T-cell (primary cell): ENCODE results near the gene RESF1. TPM values are rescaled to one million over a fixed set of nuclear protein-coding genes. Genes with fewer than 3 reads are reported as not detected.

Source experiments
- ATAC-seq, 4 experiments: fragments of 200-7000 bp in 3 of 4; fragments of 150-1000 bp in 1 of 4; cut with Tn5 transposase; replicated peaks in 1 of 4; 1 replicate in 3 of 4; 2 replicates in 1 of 4; pipeline ENCODE4 v1.10.0; 2021; ENCODE audit warnings: moderate library complexity in 3 of 4, mild to moderate bottlenecking in 2 of 4, moderate number of reproducible peaks in 1 of 4
- CTCF ChIA-PET, 2 donors: fragments of 300-600 bp; sonication (Branson Sonifier 250); formaldehyde crosslinking; loops; one replicate each; lab custom pipeline; 2022; ENCODE audit warnings: antibody characterized with exemption in 2 of 2; lab: Charles Lee
- POLR2A ChIA-PET, 2 donors: fragments of 300-600 bp; sonication (Branson Sonifier 250); formaldehyde crosslinking; loops; one replicate each; lab custom pipeline; 2022; ENCODE audit warnings: antibody characterized with exemption in 2 of 2; lab: Charles Lee
- DNase-seq, 35 experiments: peaks; one replicate each; pipeline versions ENCODE4 v3.0.0 to v3.0.0-alpha.2; 2013 to 2023
- H3K27ac ChIP-seq: one replicate; pipeline ENCODE4 v1.5.1; 2013; ENCODE audit warnings: low read length
- H3K27me3 ChIP-seq, 2 experiments: replicated peaks in 1 of 2; 1 replicate in 1 of 2; 2 replicates in 1 of 2; pipeline versions ENCODE4 v1.6.1 to v1.7.0; 2013; ENCODE audit warnings: low read length in 1 of 2, mixed read lengths in 1 of 2; ENCODE audit not compliant: control insufficient read depth in 2 of 2, insufficient read depth in 2 of 2; ENCODE audit errors: extremely low read depth in 1 of 2
- H3K36me3 ChIP-seq, 2 donors: 1 replicate in 1 of 2; 2 replicates in 1 of 2; pipeline versions ENCODE4 v1.6.1 to v1.7.0; 2013; ENCODE audit warnings: low read length in 1 of 2; ENCODE audit not compliant: control insufficient read depth in 2 of 2, insufficient read depth in 1 of 2; ENCODE audit errors: extremely low read depth in 1 of 2
- H3K4me1 ChIP-seq, 2 experiments: 1 replicate in 1 of 2; 2 replicates in 1 of 2; pipeline versions ENCODE4 v1.6.1 to v1.7.0; 2013; ENCODE audit warnings: low read length in 2 of 2, mixed read lengths in 1 of 2; ENCODE audit not compliant: insufficient read depth in 2 of 2, control insufficient read depth in 1 of 2; ENCODE audit errors: extremely low read depth in 1 of 2
- H3K4me3 ChIP-seq, 2 donors: 1 replicate in 1 of 2; 2 replicates in 1 of 2; pipeline versions ENCODE4 v1.5.1 to v1.7.0; 2013; ENCODE audit warnings: mild to moderate bottlenecking in 2 of 2, low read length in 1 of 2, moderate library complexity in 1 of 2; ENCODE audit not compliant: control insufficient read depth in 1 of 2; ENCODE audit errors: extremely low read depth in 1 of 2
- H3K9me3 ChIP-seq: 2 replicates; pipeline ENCODE4 v1.7.0; 2013
- H3K27ac Mint-ChIP-seq, 2 donors: one replicate each; pipeline ENCODE4 v1.8.0; 2020 to 2021; ENCODE audit warnings: mild to moderate bottlenecking in 2 of 2, mixed read lengths in 2 of 2
- H3K27me3 Mint-ChIP-seq, 2 donors: one replicate each; pipeline ENCODE4 v1.8.0; 2021 to 2022; ENCODE audit warnings: mixed read lengths in 2 of 2
- H3K36me3 Mint-ChIP-seq: one replicate; pipeline ENCODE4 v1.8.0; 2021; ENCODE audit warnings: mixed read lengths
- H3K4me1 Mint-ChIP-seq, 3 donors: one replicate each; pipeline ENCODE4 v1.8.0; 2020 to 2022; ENCODE audit warnings: mixed read lengths in 3 of 3, mild to moderate bottlenecking in 1 of 3
- H3K4me3 Mint-ChIP-seq, 3 donors: one replicate each; pipeline ENCODE4 v1.8.0; 2020 to 2022; ENCODE audit warnings: mild to moderate bottlenecking in 3 of 3, mixed read lengths in 3 of 3, moderate library complexity in 3 of 3
- H3K9me3 Mint-ChIP-seq, 3 donors: one replicate each; pipeline ENCODE4 v1.8.0; 2020 to 2022; ENCODE audit warnings: mixed read lengths in 3 of 3
- WGBS: methylation state at CpG from one replicate; pipeline ENCODE4 v1.1.5; 2013; ENCODE audit warnings: missing lambda C conversion rate; ENCODE audit not compliant: insufficient coverage; 5-methylcytosine and 5-hydroxymethylcytosine counted together
- total RNA-seq, 35 experiments: library from RNA in 6 of 35; stranded (reverse) in 6 of 35; fragments of 120-200 nt in 1 of 35; gene quantifications; one replicate each; pipeline versions ENCODE4 v1.2.1 to v1.2.4 and lab custom pipeline; 2013 to 2026

Gene RESF1
- total RNA-seq, 5 donors from 2014 or later (not counting 1 experiment from before 2014, with no cell fraction given): 196 to 351 (median 265) TPM

- ChIA-PET CTCF (no interaction called here), POLR2A (interaction anchor here in 1 of 2 donors (0.6 kb wide), 1 partner anchor 22 kb away, joined by 3 read pairs; no protein-coding TSS in a partner anchor)
- no peak overlapping the region for H3K4me3 Mint-ChIP-seq
- H3K27ac Mint-ChIP-seq: no peak overlapping the region
- DNase-seq (no peak), ATAC-seq (no peak)
- peaks cover 19 to 40% (median 36%) of the 10 kb centered on the region in 3 donors for H3K4me1 Mint-ChIP-seq
- no peaks in the 10 kb centered on the region for H3K27me3 Mint-ChIP-seq
- Histone ChIP-seq H3K4me3 (no peak overlapping the region), H3K27ac (no peak overlapping the region), H3K9me3 (peaks cover 25% of the 10 kb centered on the region), H3K27me3 (no peaks in the 10 kb centered on the region), H3K4me1 (peaks cover 0 to 13% of the 10 kb centered on the region in 2 experiments), H3K36me3 (peaks cover 38 to 86% of the 10 kb centered on the region in 2 donors)
- peaks cover 88% of the 10 kb centered on the region for H3K36me3 Mint-ChIP-seq
- peaks cover 3 to 28% (median 24%) of the 10 kb centered on the region in 3 donors for H3K9me3 Mint-ChIP-seq
- 100% methylated on average over 3 of the region's 5 CpGs for WGBS
These were observed 15.5 kb downstream of the RESF1 start for GRCh38 chr12:31974673-31975072.

GRCh38 chr12:31984806-31985591 is 25.8 kb downstream of the RESF1 start:
- CTCF ChIA-PET: interaction anchor here (0.5 to 1.1 kb wide), 5 partner anchors 16 to 326 kb away, joined by 3 to 5 read pairs (median 4); no protein-coding TSS in a partner anchor
- H3K27ac ChIP-seq: peak overlapping the region; percentile 22
- Mint-ChIP-seq H3K9me3 (peaks cover 25 to 59% (median 43%) of the 10 kb centered on the region in 3 donors), H3K4me3 (peak overlapping the region in 2 of 3 donors; percentile 2 to 26), H3K36me3 (peaks cover 96% of the 10 kb centered on the region), H3K27ac (peak overlapping the region; percentile 59 to 73), H3K4me1 (peaks cover 55 to 74% (median 64%) of the 10 kb centered on the region in 3 donors), H3K27me3 (no peaks in the 10 kb centered on the region)
- no peak for ATAC-seq
- no peak for DNase-seq
- peak overlapping the region in 1 of 2 donors; percentile 6 for H3K4me3 ChIP-seq
- POLR2A ChIA-PET: no interaction called here
- H3K36me3 ChIP-seq: peaks cover 5 to 53% of the 10 kb centered on the region in 2 donors
- peaks cover 41% of the 10 kb centered on the region for H3K9me3 ChIP-seq
- H3K4me1 ChIP-seq: peaks cover 0 to 3% of the 10 kb centered on the region in 2 experiments
- no peaks in the 10 kb centered on the region for H3K27me3 ChIP-seq
- WGBS: no CpG with 5 or more reads among the region's 13 CpGs

GRCh38 chr12:31985832-31986231 is 26.6 kb downstream of the RESF1 start:
- H3K4me1 Mint-ChIP-seq: peaks cover 63 to 78% (median 67%) of the 10 kb centered on the region in 3 donors
- POLR2A ChIA-PET: no interaction called here
- peaks cover 13 to 54% of the 10 kb centered on the region in 2 donors for H3K36me3 ChIP-seq
- ATAC-seq (no peak), DNase-seq (no peak)
- H3K27me3 ChIP-seq: no peaks in the 10 kb centered on the region
- peaks cover 0 to 4% of the 10 kb centered on the region in 2 experiments for H3K4me1 ChIP-seq
- H3K4me3 ChIP-seq: no peak overlapping the region
- peaks cover 38% of the 10 kb centered on the region for H3K9me3 ChIP-seq
- peak overlapping the region; percentile 34 to 47 for H3K27ac Mint-ChIP-seq
- no peaks in the 10 kb centered on the region for H3K27me3 Mint-ChIP-seq
- peaks cover 95% of the 10 kb centered on the region for H3K36me3 Mint-ChIP-seq
- peaks cover 27 to 58% (median 46%) of the 10 kb centered on the region in 3 donors for H3K9me3 Mint-ChIP-seq
- no peak overlapping the region for H3K4me3 Mint-ChIP-seq
- WGBS: no CpG with 5 or more reads among the region's 4 CpGs
- no peak overlapping the region for H3K27ac ChIP-seq
- CTCF ChIA-PET: interaction anchor here in 1 of 2 donors (1.0 to 1.1 kb wide), 2 partner anchors 17 kb away, joined by 3 to 5 read pairs; no protein-coding TSS in a partner anchor

GRCh38 chr12:31989571-31990362 is 30.6 kb downstream of the RESF1 start:
- no peak for ATAC-seq
- H3K27ac Mint-ChIP-seq: peak overlapping the region in 1 of 2 donors; percentile 44
- H3K4me3 Mint-ChIP-seq: peak overlapping the region in 1 of 3 donors; percentile 25
- no peaks in the 10 kb centered on the region for H3K27me3 ChIP-seq
- ChIA-PET CTCF (interaction anchor here in 1 of 2 donors (0.6 kb wide), 1 partner anchor 21 kb away, joined by 3 read pairs; no protein-coding TSS in a partner anchor), POLR2A (no interaction called here)
- no peak overlapping the region for H3K27ac ChIP-seq
- peaks cover 20 to 36% (median 35%) of the 10 kb centered on the region in 3 donors for H3K9me3 Mint-ChIP-seq
- no peak for DNase-seq
- H3K4me3 ChIP-seq: no peak overlapping the region
- peaks cover 0 to 6% of the 10 kb centered on the region in 2 experiments for H3K4me1 ChIP-seq
- peaks cover 33 to 50% (median 38%) of the 10 kb centered on the region in 3 donors for H3K4me1 Mint-ChIP-seq
- no peaks in the 10 kb centered on the region for H3K27me3 Mint-ChIP-seq
- peaks cover 80% of the 10 kb centered on the region for H3K36me3 Mint-ChIP-seq
- 93% methylated on average over 7 of the region's 15 CpGs for WGBS
- H3K9me3 ChIP-seq: peaks cover 14% of the 10 kb centered on the region
- H3K36me3 ChIP-seq: peaks cover 9 to 69% of the 10 kb centered on the region in 2 donors

GRCh38 chr12:31991146-31991545 is 31.9 kb downstream of the RESF1 start:
- H3K9me3 ChIP-seq: peaks cover 5% of the 10 kb centered on the region
- no peak overlapping the region for H3K27ac ChIP-seq
- H3K4me3 ChIP-seq: no peak overlapping the region
- Mint-ChIP-seq H3K4me1 (peaks cover 20 to 36% (median 26%) of the 10 kb centered on the region in 3 donors), H3K27me3 (no peaks in the 10 kb centered on the region), H3K4me3 (no peak overlapping the region), H3K27ac (peak overlapping the region; percentile 55 to 61), H3K36me3 (peaks cover 77% of the 10 kb centered on the region), H3K9me3 (peaks cover 12 to 22% (median 21%) of the 10 kb centered on the region in 3 donors)
- WGBS: 0% methylated on average over 1 of the region's 1 CpG
- H3K4me1 ChIP-seq: peaks cover 0 to 6% of the 10 kb centered on the region in 2 experiments
- peaks cover 15 to 81% of the 10 kb centered on the region in 2 donors for H3K36me3 ChIP-seq
- ATAC-seq: no peak
- DNase-seq: no peak
- no peaks in the 10 kb centered on the region for H3K27me3 ChIP-seq
- POLR2A ChIA-PET: no interaction called here
- CTCF ChIA-PET: no interaction called here

- Mint-ChIP-seq H3K9me3 (peaks cover 7 to 16% (median 15%) of the 10 kb centered on the region in 3 donors), H3K4me1 (peaks cover 14 to 29% (median 20%) of the 10 kb centered on the region in 3 donors), H3K36me3 (peaks cover 72% of the 10 kb centered on the region), H3K4me3 (no peak overlapping the region), H3K27me3 (no peaks in the 10 kb centered on the region), H3K27ac (peak overlapping the region in 1 of 2 donors; percentile 82)
- H3K9me3 ChIP-seq: peaks cover 5% of the 10 kb centered on the region
- H3K27me3 ChIP-seq: no peaks in the 10 kb centered on the region
- POLR2A ChIA-PET: no interaction called here
- no peak overlapping the region for H3K4me3 ChIP-seq
- no peak for ATAC-seq
- CTCF ChIA-PET: no interaction called here
- peaks cover 0 to 6% of the 10 kb centered on the region in 2 experiments for H3K4me1 ChIP-seq
- no CpG with 5 or more reads among the region's 2 CpGs for WGBS
- DNase-seq: no peak
- peaks cover 15 to 82% of the 10 kb centered on the region in 2 donors for H3K36me3 ChIP-seq
- H3K27ac ChIP-seq: no peak overlapping the region
These were observed 32.6 kb downstream of the RESF1 start for GRCh38 chr12:31991815-31992214.
